ENCODE measurements around the gene STX1B. TPM values are rescaled to one million over a fixed set of nuclear protein-coding genes. Genes with fewer than 3 reads are reported as not detected.

STX1B gene
- total RNA-seq, 1 donor from 2014 or later = 14.1 TPM

DNA sequence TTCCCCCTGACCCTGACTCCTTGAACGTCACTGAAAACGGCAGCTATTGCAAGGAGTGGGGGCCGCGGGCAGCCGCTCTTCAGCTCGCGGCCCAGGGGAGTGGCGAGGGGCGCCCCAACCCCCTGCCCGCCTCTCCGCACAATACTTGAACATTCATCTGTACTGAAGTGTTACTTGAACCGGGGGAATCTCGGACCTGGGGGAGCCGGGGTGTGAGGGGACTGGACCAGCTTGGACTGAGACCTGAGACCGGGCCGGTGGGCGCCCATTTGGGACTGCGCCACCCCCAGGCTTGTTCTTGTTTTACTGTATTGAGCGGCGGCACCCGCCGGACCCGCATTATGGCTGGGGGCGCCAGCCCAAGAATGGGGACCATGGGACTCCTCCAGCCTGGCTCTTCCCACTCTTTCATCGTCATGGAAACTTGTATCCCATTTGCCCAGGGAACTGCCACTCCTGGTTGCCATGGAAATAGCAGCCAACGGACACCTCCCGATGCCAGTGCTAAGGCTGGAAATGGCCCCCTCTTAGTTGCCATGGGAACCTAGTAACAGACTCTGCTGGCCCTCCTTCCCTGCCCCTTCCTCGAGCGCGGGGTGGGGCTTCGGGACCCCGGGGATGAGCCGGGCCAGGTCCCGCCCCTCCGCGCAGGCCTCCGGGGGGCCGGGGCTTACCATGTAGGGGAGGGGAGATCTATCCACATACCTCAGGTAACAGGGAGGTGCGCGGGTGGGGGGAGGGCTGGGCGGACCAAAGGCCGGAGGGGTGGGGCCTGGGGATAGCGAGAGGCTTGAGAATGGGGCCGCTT is 62.4 kb downstream of the STX1B start:
- Mint-ChIP-seq H3K4me3 (peak overlapping the region; percentile 94), H3K9me3 (no peaks in the 10 kb centered on the region), H3K4me1 (peaks cover 23% of the 10 kb centered on the region), H3K27ac (ENCODE audit: unreplicated experiment) (peak overlapping the region; percentile 98), H3K36me3 (ENCODE audit: low read depth) (peaks cover 13% of the 10 kb centered on the region), H3K27me3 (ENCODE audit: low read depth) (no peaks in the 10 kb centered on the region)
- TF ChIP-seq, protein P1, sequence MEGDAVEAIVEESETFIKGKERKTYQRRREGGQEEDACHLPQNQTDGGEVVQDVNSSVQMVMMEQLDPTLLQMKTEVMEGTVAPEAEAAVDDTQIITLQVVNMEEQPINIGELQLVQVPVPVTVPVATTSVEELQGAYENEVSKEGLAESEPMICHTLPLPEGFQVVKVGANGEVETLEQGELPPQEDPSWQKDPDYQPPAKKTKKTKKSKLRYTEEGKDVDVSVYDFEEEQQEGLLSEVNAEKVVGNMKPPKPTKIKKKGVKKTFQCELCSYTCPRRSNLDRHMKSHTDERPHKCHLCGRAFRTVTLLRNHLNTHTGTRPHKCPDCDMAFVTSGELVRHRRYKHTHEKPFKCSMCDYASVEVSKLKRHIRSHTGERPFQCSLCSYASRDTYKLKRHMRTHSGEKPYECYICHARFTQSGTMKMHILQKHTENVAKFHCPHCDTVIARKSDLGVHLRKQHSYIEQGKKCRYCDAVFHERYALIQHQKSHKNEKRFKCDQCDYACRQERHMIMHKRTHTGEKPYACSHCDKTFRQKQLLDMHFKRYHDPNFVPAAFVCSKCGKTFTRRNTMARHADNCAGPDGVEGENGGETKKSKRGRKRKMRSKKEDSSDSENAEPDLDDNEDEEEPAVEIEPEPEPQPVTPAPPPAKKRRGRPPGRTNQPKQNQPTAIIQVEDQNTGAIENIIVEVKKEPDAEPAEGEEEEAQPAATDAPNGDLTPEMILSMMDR (conservative IDR thresholded peaks at IDR 0.05) = no peak
- peak; percentile 91 for DNase-seq (ENCODE audit: low read depth, low spot score)

DNA sequence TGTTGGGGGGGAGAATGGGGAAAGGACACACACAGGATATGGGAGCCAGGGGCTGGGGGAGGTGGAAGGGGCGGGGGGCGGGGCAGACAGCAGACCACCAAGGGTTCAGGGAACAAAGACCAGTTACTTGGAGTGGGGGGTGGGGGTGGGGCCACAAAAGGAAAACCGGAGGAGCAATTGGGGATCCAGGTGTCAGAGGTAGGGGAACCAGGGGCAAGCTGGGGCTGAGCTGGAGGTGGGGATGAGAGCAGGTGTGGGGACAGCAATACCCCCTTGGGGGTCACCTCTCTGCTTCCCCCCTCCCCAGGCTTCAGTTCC is 62.9 kb downstream of the STX1B start:
- Mint-ChIP-seq H3K27me3 (ENCODE audit: low read depth) (no peaks in the 10 kb centered on the region), H3K36me3 (ENCODE audit: low read depth) (peaks cover 13% of the 10 kb centered on the region), H3K4me3 (peak overlapping the region; percentile 94), H3K27ac (ENCODE audit: unreplicated experiment) (peak overlapping the region; percentile 98), H3K9me3 (no peaks in the 10 kb centered on the region), H3K4me1 (peaks cover 23% of the 10 kb centered on the region)
- TF ChIP-seq, protein P1 (conservative IDR thresholded peaks at IDR 0.05) = no peak
- no peak for DNase-seq (ENCODE audit: low read depth, low spot score)

DNA sequence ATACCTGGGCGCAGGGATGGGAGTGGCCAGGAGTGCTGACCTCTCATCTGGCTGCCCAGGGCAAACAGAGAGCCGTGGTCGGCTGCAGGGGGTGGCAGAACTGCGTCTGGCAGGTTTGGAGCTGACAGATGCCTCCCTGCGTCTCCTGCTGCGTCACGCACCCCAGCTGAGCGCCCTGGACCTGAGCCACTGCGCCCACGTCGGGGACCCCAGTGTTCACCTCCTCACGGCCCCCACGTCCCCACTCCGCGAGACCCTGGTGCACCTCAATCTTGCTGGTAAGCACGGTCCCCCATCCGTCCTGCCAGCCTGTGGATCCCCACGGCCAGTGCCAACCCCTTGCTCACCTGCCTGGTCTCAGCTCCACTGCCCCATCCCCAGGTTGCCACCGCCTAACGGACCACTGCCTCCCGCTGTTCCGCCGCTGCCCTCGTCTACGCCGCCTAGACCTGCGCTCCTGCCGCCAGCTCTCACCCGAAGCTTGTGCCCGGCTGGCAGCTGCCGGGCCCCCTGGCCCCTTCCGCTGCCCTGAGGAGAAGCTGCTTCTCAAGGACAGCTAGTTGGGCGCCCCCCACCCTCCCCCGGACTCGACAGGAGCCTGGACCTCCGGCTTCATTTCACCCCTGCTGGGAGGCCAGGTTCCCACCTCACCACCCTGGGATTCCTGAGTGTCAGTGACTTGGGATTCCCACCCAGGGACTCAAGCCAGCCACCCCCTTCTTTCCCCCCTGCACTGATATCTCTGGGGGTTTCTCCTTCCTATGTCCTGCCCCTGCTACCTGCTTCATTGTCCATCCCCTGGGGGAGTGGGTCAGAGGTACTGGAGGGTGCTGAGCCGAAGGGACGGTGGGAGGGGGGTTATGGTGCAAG is 63.5 kb downstream of the STX1B start:
- TF ChIP-seq, protein P1 (conservative IDR thresholded peaks at IDR 0.05) = no peak
- Mint-ChIP-seq H3K4me1 (peaks cover 26% of the 10 kb centered on the region), H3K9me3 (no peaks in the 10 kb centered on the region), H3K36me3 (ENCODE audit: low read depth) (peaks cover 13% of the 10 kb centered on the region), H3K27me3 (ENCODE audit: low read depth) (no peaks in the 10 kb centered on the region), H3K4me3 (peak overlapping the region; percentile 74), H3K27ac (ENCODE audit: unreplicated experiment) (no peak overlapping the region)
- DNase-seq (ENCODE audit: low read depth, low spot score) = no peak

DNA sequence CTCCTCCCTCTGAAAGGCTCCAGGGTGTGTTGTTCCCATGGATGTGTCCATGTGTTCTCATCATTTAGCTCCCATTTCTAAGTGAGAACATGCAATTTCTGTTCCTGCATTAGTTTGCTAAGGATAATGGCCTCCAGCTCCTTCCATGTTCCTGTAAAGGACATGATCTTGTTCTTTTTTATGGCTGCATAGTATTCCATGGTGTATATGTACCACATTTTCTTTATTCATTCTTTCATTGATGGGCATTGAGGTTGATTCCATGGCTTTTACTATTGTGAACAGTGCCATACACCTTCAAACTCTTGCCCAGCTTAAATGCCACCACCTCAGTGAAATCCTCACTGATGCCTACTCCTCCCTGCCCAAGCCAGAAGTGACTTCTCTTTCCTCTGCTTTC is 66.1 kb downstream of the STX1B start:
- peaks cover 20% of the 10 kb centered on the region for H3K4me1 Mint-ChIP-seq
- no peaks in the 10 kb centered on the region for H3K27me3 Mint-ChIP-seq (ENCODE audit: low read depth)
- H3K36me3 Mint-ChIP-seq (ENCODE audit: low read depth) = peaks cover 13% of the 10 kb centered on the region
- H3K4me3 Mint-ChIP-seq = no peak overlapping the region
- no peaks in the 10 kb centered on the region for H3K9me3 Mint-ChIP-seq
- DNase-seq (ENCODE audit: low read depth, low spot score) = no peak
- H3K27ac Mint-ChIP-seq (ENCODE audit: unreplicated experiment) = no peak overlapping the region
- TF ChIP-seq, protein P1 (conservative IDR thresholded peaks at IDR 0.05) = no peak

DNA sequence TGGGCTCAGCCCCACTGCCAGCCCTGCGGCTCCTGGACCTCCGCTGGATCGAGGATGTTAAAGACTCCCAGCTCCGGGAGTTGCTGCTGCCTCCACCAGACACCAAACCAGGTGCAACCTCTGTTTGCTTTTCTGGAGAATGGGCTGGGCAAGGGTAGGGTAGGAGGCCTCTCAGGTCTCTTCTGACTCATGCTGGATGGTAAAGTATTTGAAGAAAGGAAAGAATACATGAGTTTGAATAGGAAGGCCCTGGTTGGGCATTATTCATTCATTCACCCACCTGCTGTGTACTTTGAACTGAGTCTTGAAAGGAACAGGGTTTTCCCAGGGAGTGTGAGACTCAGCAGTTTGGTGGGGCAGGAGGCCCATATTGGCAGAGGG is 68.0 kb downstream of the STX1B start:
- Mint-ChIP-seq H3K4me1 (peaks cover 15% of the 10 kb centered on the region), H3K4me3 (no peak overlapping the region), H3K36me3 (ENCODE audit: low read depth) (peaks cover 16% of the 10 kb centered on the region), H3K27me3 (ENCODE audit: low read depth) (no peaks in the 10 kb centered on the region), H3K27ac (ENCODE audit: unreplicated experiment) (no peak overlapping the region), H3K9me3 (no peaks in the 10 kb centered on the region)
- TF ChIP-seq, protein P1 (conservative IDR thresholded peaks at IDR 0.05) = no peak
- no peak for DNase-seq (ENCODE audit: low read depth, low spot score)

Data from neural crest cell (in vitro differentiated cells).